ENCODE data around the gene HOXC13.

HOXC13 gene

DNA sequence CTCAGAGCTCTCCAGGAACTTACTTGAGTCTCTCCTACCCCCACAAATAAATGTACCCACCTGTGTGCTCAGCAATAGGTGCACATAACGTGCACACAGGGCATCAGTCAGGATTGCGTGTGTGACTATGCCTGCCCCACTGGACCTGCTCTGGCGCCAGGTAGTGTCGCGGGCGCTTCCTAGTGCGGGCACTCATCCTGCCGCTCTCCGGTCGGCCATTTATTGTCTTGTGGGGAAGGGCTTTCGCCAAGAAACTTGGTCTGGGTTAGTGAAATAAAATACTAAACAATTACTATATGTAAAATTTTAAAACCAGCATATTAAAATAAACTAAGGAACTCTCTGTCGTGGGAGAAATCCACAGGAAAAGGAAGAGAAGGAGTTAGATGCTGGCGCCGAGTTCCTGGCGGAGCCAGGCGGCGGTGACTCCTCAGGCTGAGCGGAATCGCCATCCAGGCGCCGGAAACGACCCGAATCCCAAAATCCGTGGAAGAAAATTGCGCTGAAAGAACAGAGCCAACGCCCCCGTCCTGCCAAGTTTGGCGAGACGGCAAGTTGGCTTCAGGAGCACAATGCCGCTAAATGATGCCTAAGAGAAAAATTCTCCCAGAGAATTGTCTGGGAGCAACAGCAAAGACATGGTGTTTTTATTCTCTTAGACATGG lies 7.9 kb upstream of the HOXC13 start:
- TF ChIP-seq, protein P1, sequence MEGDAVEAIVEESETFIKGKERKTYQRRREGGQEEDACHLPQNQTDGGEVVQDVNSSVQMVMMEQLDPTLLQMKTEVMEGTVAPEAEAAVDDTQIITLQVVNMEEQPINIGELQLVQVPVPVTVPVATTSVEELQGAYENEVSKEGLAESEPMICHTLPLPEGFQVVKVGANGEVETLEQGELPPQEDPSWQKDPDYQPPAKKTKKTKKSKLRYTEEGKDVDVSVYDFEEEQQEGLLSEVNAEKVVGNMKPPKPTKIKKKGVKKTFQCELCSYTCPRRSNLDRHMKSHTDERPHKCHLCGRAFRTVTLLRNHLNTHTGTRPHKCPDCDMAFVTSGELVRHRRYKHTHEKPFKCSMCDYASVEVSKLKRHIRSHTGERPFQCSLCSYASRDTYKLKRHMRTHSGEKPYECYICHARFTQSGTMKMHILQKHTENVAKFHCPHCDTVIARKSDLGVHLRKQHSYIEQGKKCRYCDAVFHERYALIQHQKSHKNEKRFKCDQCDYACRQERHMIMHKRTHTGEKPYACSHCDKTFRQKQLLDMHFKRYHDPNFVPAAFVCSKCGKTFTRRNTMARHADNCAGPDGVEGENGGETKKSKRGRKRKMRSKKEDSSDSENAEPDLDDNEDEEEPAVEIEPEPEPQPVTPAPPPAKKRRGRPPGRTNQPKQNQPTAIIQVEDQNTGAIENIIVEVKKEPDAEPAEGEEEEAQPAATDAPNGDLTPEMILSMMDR (IDR thresholded peaks at IDR 0.05; ENCODE audit: low read depth, low read length, missing control alignments) = no peak
- Histone ChIP-seq H3K36me3 (replicated peaks) (no peaks in the 10 kb centered on the region), H3K27ac (no peak overlapping the region), H3K27me3 (replicated peaks) (peaks cover 92% of the 10 kb centered on the region), H3K4me3 (ENCODE audit: low read depth, low read length) (no peak overlapping the region)
- in situ Hi-C loops (cut with HindIII; ENCODE audit: low pct_ligation_motif_present, low sequenced_read_pairs) = no loop called here
- no peak for DNase-seq

DNA sequence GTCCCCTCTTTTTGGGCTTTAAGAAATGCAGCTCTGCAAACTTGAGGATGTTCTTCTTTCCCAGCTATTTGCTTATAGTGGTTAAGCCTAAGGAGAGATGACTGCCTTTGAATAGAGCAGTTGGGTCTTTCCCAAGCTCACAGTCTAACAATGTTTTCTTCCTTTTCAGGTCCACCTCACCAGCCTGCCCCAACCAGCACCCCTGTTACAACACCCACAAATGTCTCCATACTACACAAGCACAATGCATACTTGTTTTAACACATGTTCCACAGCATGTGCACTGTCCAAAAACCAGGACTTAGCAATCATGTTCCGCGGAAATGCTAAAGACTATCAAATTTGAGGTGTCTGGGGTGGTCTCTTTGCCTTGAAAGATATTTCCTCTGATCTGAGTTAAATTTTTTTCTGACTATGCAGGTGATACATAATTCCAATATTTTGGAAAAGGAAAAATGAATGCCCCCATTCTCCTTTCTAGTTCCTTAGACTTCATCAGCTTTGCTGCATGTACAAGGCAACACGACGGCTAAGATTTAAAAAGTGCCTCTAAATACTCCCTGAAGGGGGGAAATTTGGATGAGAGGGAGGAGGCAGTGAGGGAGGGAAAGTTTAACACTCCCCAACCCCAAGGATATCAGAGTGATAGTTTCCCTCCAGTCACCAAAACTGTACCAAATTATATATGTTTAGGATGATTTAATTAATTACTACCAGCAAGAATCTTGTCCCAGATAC lies 6.6 kb upstream of the HOXC13 start:
- Histone ChIP-seq H3K27ac (no peak overlapping the region), H3K36me3 (replicated peaks) (no peaks in the 10 kb centered on the region), H3K4me3 (ENCODE audit: low read depth, low read length) (no peak overlapping the region), H3K27me3 (replicated peaks) (peaks cover 94% of the 10 kb centered on the region)
- TF ChIP-seq, protein P1 (IDR thresholded peaks at IDR 0.05; ENCODE audit: low read depth, low read length, missing control alignments) = no peak
- DNase-seq = no peak
- in situ Hi-C loops (cut with HindIII; ENCODE audit: low pct_ligation_motif_present, low sequenced_read_pairs) = no loop called here

DNA sequence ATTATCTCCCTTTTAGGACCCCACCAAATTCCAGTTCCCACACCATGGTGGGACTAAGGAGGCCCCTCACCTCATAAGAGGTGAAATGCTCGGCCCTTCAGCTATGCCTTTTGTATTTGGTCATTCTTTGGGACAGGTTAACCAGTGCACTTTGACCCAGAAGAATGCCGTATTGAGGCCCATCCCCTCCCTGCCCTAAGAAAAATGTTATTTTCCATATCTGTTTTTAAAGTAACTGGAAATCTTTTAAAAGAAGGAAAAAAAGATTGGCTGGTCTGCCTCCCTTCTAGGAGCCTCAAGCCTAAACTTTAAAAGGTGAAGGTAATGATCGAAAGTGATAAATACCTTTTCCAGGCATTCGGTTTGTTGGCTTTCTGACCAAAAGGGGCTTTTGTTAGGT lies 5.7 kb upstream of the HOXC13 start:
- no peak overlapping the region for H3K27ac ChIP-seq
- H3K27me3 ChIP-seq (replicated peaks) = peaks cover 95% of the 10 kb centered on the region
- in situ Hi-C loops (cut with HindIII; ENCODE audit: low pct_ligation_motif_present, low sequenced_read_pairs) = no loop called here
- no peak overlapping the region for H3K4me3 ChIP-seq (ENCODE audit: low read depth, low read length)
- TF ChIP-seq, protein P1 (IDR thresholded peaks at IDR 0.05; ENCODE audit: low read depth, low read length, missing control alignments) = no peak
- no peak for DNase-seq
- H3K36me3 ChIP-seq (replicated peaks) = no peaks in the 10 kb centered on the region

DNA sequence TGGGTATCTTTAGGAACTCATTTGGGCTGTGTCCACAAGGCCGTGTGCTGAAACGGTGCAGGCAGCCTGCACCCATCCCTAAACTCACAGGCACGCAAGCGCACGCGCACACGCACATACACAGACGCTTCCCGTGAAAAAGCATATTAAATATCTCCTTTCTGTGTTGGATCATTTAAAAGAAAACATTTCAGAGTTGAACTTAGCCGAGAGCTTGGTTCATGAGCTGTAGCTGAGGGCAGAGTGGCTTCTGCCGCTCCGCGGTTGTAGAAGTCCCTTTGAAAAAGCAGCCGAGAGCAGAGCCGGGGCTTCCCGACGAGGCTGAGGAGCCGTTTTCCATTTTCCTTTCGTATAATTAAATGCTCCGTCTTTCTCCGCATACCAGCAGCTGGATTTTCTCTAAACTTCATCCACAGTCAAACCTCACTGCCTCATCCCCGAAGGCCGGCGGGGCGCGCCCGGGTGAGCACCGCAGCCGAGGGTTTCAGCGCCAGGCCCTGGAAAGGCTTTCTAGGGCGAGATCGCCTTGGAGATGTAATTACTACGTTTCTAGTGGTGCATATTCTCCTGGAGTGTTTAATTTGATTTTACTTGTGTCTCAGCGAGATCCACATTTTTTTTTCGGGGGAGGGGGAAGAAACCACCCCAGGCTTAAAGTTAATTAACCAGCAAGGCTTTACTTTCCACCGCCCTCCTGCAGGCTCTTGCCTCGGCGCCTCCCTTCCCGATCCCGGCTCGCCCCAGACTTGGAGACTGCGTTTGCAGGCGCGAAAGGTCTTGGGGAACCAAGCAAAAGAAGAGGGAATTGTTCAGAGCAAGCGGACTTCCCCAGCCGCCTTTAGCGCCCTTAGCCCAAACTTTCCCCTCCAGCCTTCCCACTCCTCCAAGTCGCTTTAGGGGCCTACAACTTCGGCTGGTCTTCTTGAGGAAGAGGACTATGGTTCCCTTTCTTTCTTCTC lies 3.0 kb upstream of the HOXC13 start:
- Histone ChIP-seq H3K27ac (no peak overlapping the region), H3K36me3 (replicated peaks) (no peaks in the 10 kb centered on the region), H3K4me3 (ENCODE audit: low read depth, low read length) (no peak overlapping the region), H3K27me3 (replicated peaks) (peaks cover 97% of the 10 kb centered on the region)
- in situ Hi-C loops (cut with HindIII; ENCODE audit: low pct_ligation_motif_present, low sequenced_read_pairs) = no loop called here
- no peak for DNase-seq
- TF ChIP-seq, protein P1 (IDR thresholded peaks at IDR 0.05; ENCODE audit: low read depth, low read length, missing control alignments) = no peak

DNA sequence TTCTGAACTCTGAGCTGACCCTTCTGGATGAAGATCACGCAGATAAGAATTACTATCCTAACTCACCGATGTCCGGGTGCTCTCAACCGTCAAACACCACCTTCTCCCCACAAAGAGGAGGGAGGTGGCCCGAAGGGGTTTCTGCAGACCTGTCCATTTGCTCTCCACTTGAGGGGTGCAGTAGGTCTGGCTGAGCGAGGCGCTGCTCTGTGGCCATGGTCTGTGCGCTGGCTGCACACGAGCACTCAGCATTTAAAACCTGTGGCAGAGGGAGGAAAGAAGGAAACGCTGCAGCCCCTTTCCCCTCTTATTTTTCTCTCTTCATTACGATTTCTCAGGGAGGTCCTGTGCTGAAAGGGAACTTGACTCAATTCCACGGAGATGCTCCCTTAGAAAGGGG lies 1.5 kb upstream of the HOXC13 start:
- no peak for DNase-seq
- Histone ChIP-seq H3K36me3 (replicated peaks) (no peaks in the 10 kb centered on the region), H3K27ac (no peak overlapping the region), H3K4me3 (ENCODE audit: low read depth, low read length) (no peak overlapping the region), H3K27me3 (replicated peaks) (peaks cover 95% of the 10 kb centered on the region)
- TF ChIP-seq, protein P1 (IDR thresholded peaks at IDR 0.05; ENCODE audit: low read depth, low read length, missing control alignments) = no peak
- in situ Hi-C loops (cut with HindIII; ENCODE audit: low pct_ligation_motif_present, low sequenced_read_pairs) = no loop called here

Measured in brain microvascular endothelial cell (primary cell).